A549 treated with GW870086 at 1 μM for 4 hours (cell line): ENCODE data around the gene VAV1. TPM values are rescaled to one million over a fixed set of nuclear protein-coding genes. Genes with fewer than 3 reads are reported as not detected.

Experiments
- total RNA-seq: library from RNA; stranded (reverse); fragments of 200-300 nt; extraction: Qiagen RNA extraction; gene quantifications from 5 replicates; pipeline ENCODE4 v1.2.3, GENCODE V29; 2022; ENCODE audit warnings: low read depth

VAV1 gene
- 6.4 to 9.3 TPM (median 7.6 TPM) in 5 replicates for total RNA-seq

GRCh38 chr19:6772028-6772865 lies at the start of gene VAV1:
Gene VAV1 (plus strand): TSS chr19:6772708. CDS start chr19:6772808, 100 bp downstream.

GRCh38 chr19:6737284-6737872 lies 35.1 kb upstream of the VAV1 start, which contains the start of gene GPR108:
Gene GPR108 (minus strand): TSS chr19:6737580. CDS start chr19:6737576, 4 bp downstream.

DNA sequence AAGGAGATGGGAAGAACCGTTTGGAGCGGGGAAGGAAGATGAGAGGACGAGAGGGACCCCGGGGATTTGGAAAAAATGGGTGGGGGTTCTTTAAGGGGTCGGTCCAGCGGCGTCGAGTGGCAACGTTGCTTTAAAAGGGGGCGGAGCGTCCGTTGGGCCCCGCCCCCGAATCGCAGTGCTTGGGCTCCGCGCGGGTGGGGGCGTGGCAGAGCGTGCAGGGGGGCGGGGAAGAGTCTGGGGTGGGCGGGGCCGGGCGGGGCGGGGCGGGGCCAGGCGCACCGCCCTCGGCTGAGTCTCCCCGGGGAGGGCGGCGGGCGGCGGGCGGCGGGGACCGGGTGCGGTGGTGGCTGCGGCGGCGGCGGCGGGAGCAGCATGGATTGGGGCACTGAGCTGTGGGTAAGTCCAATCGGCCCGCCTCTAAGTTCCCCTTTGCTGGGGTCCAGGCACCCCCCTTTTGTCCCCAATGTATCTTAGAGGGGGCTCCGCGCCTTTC lies 33.1 kb upstream of the VAV1 start, which contains the start of gene TRIP10:
TSS of gene TRIP10 (plus strand) at position 291 of the 493 bp plus-strand sequence. CDS start at position 373, 82 bp downstream.

DNA sequence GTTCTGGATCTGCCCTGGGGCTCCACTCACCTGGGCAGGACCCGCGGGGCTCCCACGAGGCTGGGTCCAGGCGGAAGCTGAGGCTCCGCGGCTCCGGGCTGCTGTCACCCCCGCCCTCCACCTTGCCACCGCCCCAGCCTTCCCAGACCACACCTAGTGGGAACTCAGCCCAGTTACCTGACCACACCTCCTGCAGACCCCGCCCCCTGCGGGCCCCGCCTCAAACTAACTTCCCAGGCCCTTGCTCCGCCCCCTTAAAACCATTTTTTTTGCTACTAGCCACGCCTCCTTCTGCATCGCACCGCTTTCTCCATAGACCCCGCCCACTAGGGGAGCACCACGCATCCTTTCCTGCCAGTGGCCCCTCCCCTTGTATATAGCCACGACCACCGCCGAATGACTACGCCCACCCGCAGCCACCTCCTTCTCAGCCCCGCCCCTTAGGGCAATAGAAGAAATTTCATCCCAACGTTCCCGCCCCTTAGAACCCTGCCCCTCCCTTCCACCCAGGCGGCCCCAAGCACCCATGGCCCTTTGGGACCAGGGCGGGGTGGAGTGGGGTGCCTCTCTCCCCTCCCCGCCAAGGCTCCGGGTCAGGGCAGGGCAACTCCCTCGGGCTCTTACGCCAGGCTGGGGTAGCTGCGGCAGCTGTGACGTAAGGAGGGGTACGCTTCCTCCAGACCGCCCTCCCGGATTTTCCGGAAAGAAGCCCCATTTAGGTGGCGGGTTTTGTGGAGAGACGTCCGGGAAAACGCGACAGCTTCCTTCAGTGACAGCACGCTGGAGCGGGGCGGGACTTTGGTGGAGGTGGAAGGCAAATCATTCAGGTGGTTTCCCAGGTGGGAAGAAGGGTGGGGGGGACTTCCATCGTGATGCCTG lies 4.9 kb upstream of the VAV1 start, which contains the start of gene SH2D3A:
TSS of gene SH2D3A (minus strand) at position 79 of the 879 bp plus-strand sequence. CDS start 3,687 bp downstream, outside the sequence.

DNA sequence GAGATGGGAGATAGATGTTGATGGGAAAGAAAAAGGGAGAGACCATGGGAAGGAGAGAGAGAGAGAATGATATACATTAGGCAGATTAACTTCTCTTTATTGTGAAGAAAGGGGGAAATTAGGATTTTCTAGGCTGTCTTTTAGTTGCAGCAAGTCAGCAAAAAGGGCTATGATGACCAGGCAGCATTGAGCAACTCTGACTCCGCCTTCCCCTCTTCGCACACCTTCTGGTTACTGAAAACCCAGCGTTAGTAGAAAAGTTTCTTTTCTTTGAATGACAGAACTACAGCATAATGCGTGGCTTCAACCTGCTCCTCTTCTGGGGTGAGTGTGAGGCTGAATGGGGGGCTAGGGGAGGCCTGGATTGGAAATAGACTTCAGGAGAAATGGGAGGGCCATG lies 114.8 kb downstream of the VAV1 start, which contains the start of gene ADGRE1:
TSS of gene ADGRE1 (plus strand) at position 264 of the 400 bp plus-strand sequence. CDS start at position 294, 30 bp downstream.

Other genes starting within 250 kb of the VAV1 start
- gene TNFSF9, start 241.7 kb upstream of the VAV1 start, total RNA-seq, result 3.9 to 8.1 TPM (median 5.7 TPM) in 5 replicates
- gene CD70, start 181.6 kb upstream of the VAV1 start, total RNA-seq, result 14.8 to 26.1 TPM (median 25.1 TPM) in 5 replicates
- 0.06 to 0.15 TPM (median 0.07 TPM) in 5 replicates for gene TNFSF14, start 102.5 kb upstream of the VAV1 start, total RNA-seq
- 41.5 to 54.2 TPM (median 50.4 TPM) in 5 replicates for gene C3, start 52.1 kb upstream of the VAV1 start, total RNA-seq
- 33.3 to 42.2 TPM (median 41.7 TPM) in 5 replicates for gene GPR108, start 35.1 kb upstream of the VAV1 start, total RNA-seq
- 82.8 to 99.1 TPM (median 95.1 TPM) in 5 replicates for gene TRIP10, start 33.0 kb upstream of the VAV1 start, total RNA-seq
- gene SH2D3A, start 5.3 kb upstream of the VAV1 start, total RNA-seq, result 17.4 to 19.4 TPM (median 18.3 TPM) in 5 replicates
- gene ADGRE1, start 114.9 kb downstream of the VAV1 start, total RNA-seq, result 3.8 to 5.4 TPM (median 4.8 TPM) in 5 replicates
- gene MBD3L2B, start 248.7 kb downstream of the VAV1 start, total RNA-seq, result 0.19 TPM in 1 of 5 replicates, not detected in the others